ENCODE data around the gene SOX6.

- TF ChIP-seq HMG20B (CRISPR knock-in tag; conservative IDR thresholded peaks at IDR 0.05) (no peak), CTCF (CRISPR knock-in tag; IDR thresholded peaks at IDR 0.05) (no peak), ZSCAN30 (CRISPR knock-in tag; IDR thresholded peaks at IDR 0.05) (no peak), STAG1 (CRISPR knock-in tag; IDR thresholded peaks at IDR 0.05) (no peak), ZNF639 (CRISPR knock-in tag; conservative IDR thresholded peaks at IDR 0.05) (no peak), EZH2 (conservative IDR thresholded peaks at IDR 0.05; ENCODE audit: low read depth, low read length) (no peak), NR0B2 (CRISPR knock-in tag; IDR thresholded peaks at IDR 0.05) (no peak), ARNT (IDR thresholded peaks at IDR 0.05) (no peak), BCL3 (CRISPR knock-in tag; IDR thresholded peaks at IDR 0.05) (no peak), ZNF143 (CRISPR knock-in tag; IDR thresholded peaks at IDR 0.05) (no peak), SOX6 (IDR thresholded peaks at IDR 0.05) (no peak), SOX6 (CRISPR knock-in tag; IDR thresholded peaks at IDR 0.05) (no peak), FOXP4 (CRISPR knock-in tag; IDR thresholded peaks at IDR 0.05) (no peak), BORCS8-MEF2B (CRISPR knock-in tag; IDR thresholded peaks at IDR 0.05) (no peak), ZNF207 (IDR thresholded peaks at IDR 0.05; ENCODE audit: borderline replicate concordance) (no peak)
These were observed 164.5 kb downstream of the SOX6 start for GRCh38 chr11:16191868-16192240.
